Trophoblast cell (in vitro differentiated cells and primary cell): ENCODE data around the gene KPTN.

Experiments
- DNase-seq, 2 donors: peaks; one replicate each; pipeline ENCODE4 v3.0.0-alpha.2; 2016
- H2AFZ ChIP-seq: 2 replicates; pipeline ENCODE4 v1.6.1; 2013; ENCODE audit warnings: low read length, moderate library complexity, mild to moderate bottlenecking; ENCODE audit not compliant: insufficient read depth, poor library complexity
- H2AK5ac ChIP-seq: 2 replicates; pipeline ENCODE4 v1.6.1; 2013; ENCODE audit warnings: mild to moderate bottlenecking, low read length
- H2BK120ac ChIP-seq: 2 replicates; pipeline ENCODE4 v1.6.1; 2013; ENCODE audit warnings: low read length, mild to moderate bottlenecking, moderate library complexity; ENCODE audit not compliant: insufficient read depth, poor library complexity
- H2BK12ac ChIP-seq: 2 replicates; pipeline ENCODE4 v1.6.1; 2013; ENCODE audit warnings: mild to moderate bottlenecking, low read length, moderate library complexity
- H2BK5ac ChIP-seq: 2 replicates; pipeline ENCODE4 v1.6.1; 2013; ENCODE audit warnings: low read length, low read depth, moderate library complexity, mild to moderate bottlenecking; ENCODE audit not compliant: poor library complexity
- H3K14ac ChIP-seq: 2 replicates; pipeline ENCODE4 v1.6.1; 2013; ENCODE audit warnings: mild to moderate bottlenecking, low read length
- H3K18ac ChIP-seq: 2 replicates; pipeline ENCODE4 v1.6.1; 2013; ENCODE audit warnings: mild to moderate bottlenecking, low read length
- H3K23ac ChIP-seq: 2 replicates; pipeline ENCODE4 v1.6.1; 2013; ENCODE audit warnings: low read length
- H3K27ac ChIP-seq: 2 replicates; pipeline ENCODE4 v1.5.1; 2013; ENCODE audit warnings: low read depth, mild to moderate bottlenecking, inconsistent platforms, low read length, moderate library complexity
- H3K27me3 ChIP-seq: 2 replicates; pipeline ENCODE4 v1.6.1; 2013; ENCODE audit warnings: inconsistent platforms, mild to moderate bottlenecking, low read length, moderate library complexity; ENCODE audit not compliant: insufficient read depth
- H3K36me3 ChIP-seq, 2 experiments: 1 replicate in 1 of 2; 2 replicates in 1 of 2; pipeline ENCODE4 v1.6.1; 2013; ENCODE audit warnings: low read length in 2 of 2, mild to moderate bottlenecking in 2 of 2, moderate library complexity in 1 of 2; ENCODE audit not compliant: insufficient read depth in 2 of 2, control insufficient read depth in 1 of 2
- H3K4ac ChIP-seq: 2 replicates; pipeline ENCODE4 v1.6.1; 2013; ENCODE audit warnings: low read depth, mild to moderate bottlenecking, low read length, moderate library complexity
- H3K4me1 ChIP-seq, 2 experiments: 1 replicate in 1 of 2; 2 replicates in 1 of 2; pipeline ENCODE4 v1.6.1; 2013; ENCODE audit warnings: low read length in 2 of 2, mild to moderate bottlenecking in 2 of 2, moderate library complexity in 1 of 2; ENCODE audit not compliant: insufficient read depth in 2 of 2, control insufficient read depth in 1 of 2
- H3K4me2 ChIP-seq: 2 replicates; pipeline ENCODE4 v1.6.1; 2013; ENCODE audit warnings: inconsistent platforms, mild to moderate bottlenecking, low read length, moderate library complexity
- H3K4me3 ChIP-seq: 2 replicates; pipeline ENCODE4 v1.5.1; 2013; ENCODE audit warnings: mild to moderate bottlenecking, low read depth, low read length, inconsistent platforms
- H3K79me1 ChIP-seq: one replicate; pipeline ENCODE4 v1.6.1; 2013; ENCODE audit warnings: low read length
- H3K79me2 ChIP-seq: 2 replicates; pipeline ENCODE4 v1.6.1; 2013; ENCODE audit warnings: low read length, mild to moderate bottlenecking; ENCODE audit not compliant: control insufficient read depth, insufficient read depth, poor library complexity
- H3K9ac ChIP-seq: 2 replicates; pipeline ENCODE4 v1.6.1; 2013; ENCODE audit warnings: mild to moderate bottlenecking, low read length
- H3K9me3 ChIP-seq: 2 replicates; pipeline ENCODE4 v1.6.1; 2013; ENCODE audit warnings: low read depth, mild to moderate bottlenecking, control low read depth, inconsistent platforms, low read length; ENCODE audit not compliant: insufficient read depth
- H4K12ac ChIP-seq: 2 replicates; pipeline ENCODE4 v1.6.1; 2013; ENCODE audit warnings: low read depth, mild to moderate bottlenecking, low read length, moderate library complexity
- H4K8ac ChIP-seq: 2 replicates; pipeline ENCODE4 v1.6.1; 2013; ENCODE audit warnings: low read depth, mild to moderate bottlenecking, low read length, moderate library complexity
- H4K91ac ChIP-seq: one replicate; pipeline ENCODE4 v1.6.1; 2013; ENCODE audit warnings: low read depth, mild to moderate bottlenecking, low read length, moderate library complexity
- WGBS: extraction: QIAGEN DNeasy Blood & Tissue Kit; methylation state at CpG from one replicate; pipeline ENCODE4 v1.1.7; 2013; ENCODE audit warnings: missing lambda C conversion rate; ENCODE audit not compliant: insufficient read length, insufficient coverage; ENCODE audit errors: extremely low coverage; 5-methylcytosine and 5-hydroxymethylcytosine counted together

The KPTN gene

DNA sequence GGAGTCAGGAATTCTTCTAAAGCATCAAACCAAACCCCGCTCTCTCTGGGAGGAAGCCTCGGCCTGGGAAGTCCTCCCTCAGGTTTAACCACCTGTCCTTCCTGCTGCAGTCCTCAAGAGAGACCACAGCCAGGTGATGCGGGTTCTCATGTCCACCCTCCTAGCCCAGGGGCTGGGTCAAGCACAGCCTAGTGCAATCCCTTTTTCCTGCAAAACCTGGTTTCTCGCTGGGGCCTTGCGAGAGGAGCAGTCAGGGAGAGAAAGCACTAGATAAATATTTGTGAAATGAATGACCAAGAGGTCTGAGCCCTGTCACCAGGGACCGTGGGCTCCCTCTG, 14.7 kb downstream of the KPTN start:
- no peak overlapping the region for H3K9ac ChIP-seq
- no peak overlapping the region for H4K12ac ChIP-seq
- H2AK5ac ChIP-seq = no peak overlapping the region
- H3K79me1 ChIP-seq = no peaks in the 10 kb centered on the region
- no peak overlapping the region for H4K8ac ChIP-seq
- H3K23ac ChIP-seq = no peak overlapping the region
- H2AFZ ChIP-seq = no peak overlapping the region
- no peak overlapping the region for H3K4ac ChIP-seq
- no peaks in the 10 kb centered on the region for H3K36me3 ChIP-seq
- H3K4me1 ChIP-seq = peaks cover 0 to 5% of the 10 kb centered on the region in 2 experiments
- H3K27ac ChIP-seq = no peak overlapping the region
- H2BK5ac ChIP-seq = no peak overlapping the region
- peak in 1 of 2 donors; percentile 37 for DNase-seq
- H4K91ac ChIP-seq = no peak overlapping the region
- H3K27me3 ChIP-seq = peaks cover 7% of the 10 kb centered on the region
- no peak overlapping the region for H2BK120ac ChIP-seq
- peaks cover 1% of the 10 kb centered on the region for H3K9me3 ChIP-seq
- no CpG with 5 or more reads among the region's 6 CpGs for WGBS
- H3K14ac ChIP-seq = no peak overlapping the region
- H3K79me2 ChIP-seq = no peaks in the 10 kb centered on the region
- H2BK12ac ChIP-seq = no peak overlapping the region
- no peak overlapping the region for H3K4me2 ChIP-seq
- no peak overlapping the region for H3K18ac ChIP-seq
- H3K4me3 ChIP-seq = no peak overlapping the region

DNA sequence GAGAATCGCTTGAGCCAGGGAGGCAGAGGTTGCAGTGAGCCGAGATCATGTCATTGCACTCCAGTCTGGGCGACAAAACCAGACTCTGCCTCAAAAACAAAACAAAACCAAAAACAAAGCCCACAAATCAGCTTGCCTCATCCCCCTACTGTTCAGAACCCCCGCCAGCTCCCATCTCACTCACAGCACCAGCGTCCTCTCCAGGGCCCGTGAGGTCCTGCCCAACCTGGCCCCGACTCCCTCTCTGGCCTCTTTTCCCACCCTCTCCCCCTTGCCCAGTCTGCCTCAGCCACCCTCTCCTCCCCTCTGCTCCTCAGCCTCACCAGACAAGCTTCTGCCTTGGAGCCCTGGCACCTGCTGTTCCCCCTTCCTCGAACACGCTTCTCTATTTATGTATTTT, 16.1 kb downstream of the KPTN start:
- H4K8ac ChIP-seq = no peak overlapping the region
- no CpG with 5 or more reads among the region's 9 CpGs for whole genome bisulfite sequencing
- H3K18ac ChIP-seq = no peak overlapping the region
- no peak overlapping the region for H3K9ac ChIP-seq
- DNase-seq = no peak
- no peak overlapping the region for H2AFZ ChIP-seq
- peaks cover 0 to 5% of the 10 kb centered on the region in 2 experiments for H3K4me1 ChIP-seq
- no peak overlapping the region for H3K27ac ChIP-seq
- H3K9me3 ChIP-seq = peaks cover 1% of the 10 kb centered on the region
- H3K23ac ChIP-seq = no peak overlapping the region
- H3K79me1 ChIP-seq = no peaks in the 10 kb centered on the region
- no peak overlapping the region for H4K91ac ChIP-seq
- no peaks in the 10 kb centered on the region for H3K36me3 ChIP-seq
- H2AK5ac ChIP-seq = no peak overlapping the region
- H2BK120ac ChIP-seq = no peak overlapping the region
- H3K14ac ChIP-seq = no peak overlapping the region
- no peak overlapping the region for H2BK12ac ChIP-seq
- H3K27me3 ChIP-seq = peaks cover 7% of the 10 kb centered on the region
- H3K4ac ChIP-seq = no peak overlapping the region
- H3K79me2 ChIP-seq = no peaks in the 10 kb centered on the region
- no peak overlapping the region for H3K4me2 ChIP-seq
- H3K4me3 ChIP-seq = no peak overlapping the region
- no peak overlapping the region for H2BK5ac ChIP-seq
- H4K12ac ChIP-seq = no peak overlapping the region

DNA sequence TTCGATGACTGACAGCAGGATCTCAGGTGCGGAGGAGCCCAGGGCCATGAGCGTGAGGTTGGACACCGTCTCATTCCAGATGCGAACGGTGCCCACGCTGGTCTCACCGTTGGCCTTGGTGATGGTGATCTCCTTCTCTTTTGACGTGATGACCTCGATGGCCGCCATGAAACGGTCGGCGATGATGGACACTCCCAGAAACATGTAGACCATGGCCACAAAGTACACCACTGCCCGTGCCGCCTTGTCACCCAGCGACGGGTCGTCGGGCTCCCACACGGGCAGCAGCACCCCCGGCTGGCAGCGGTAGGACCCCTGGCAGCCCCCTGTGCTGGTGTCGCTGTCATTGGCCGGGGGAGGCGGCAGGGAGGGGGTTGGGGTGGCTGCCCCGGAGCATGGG, 18.1 kb downstream of the KPTN start:
- no peaks in the 10 kb centered on the region for H3K79me2 ChIP-seq
- H2AFZ ChIP-seq = no peak overlapping the region
- H2BK12ac ChIP-seq = no peak overlapping the region
- no peak overlapping the region for H3K4ac ChIP-seq
- no peak overlapping the region for H3K4me2 ChIP-seq
- H3K18ac ChIP-seq = no peak overlapping the region
- no peak overlapping the region for H4K91ac ChIP-seq
- DNase-seq = no peak
- no CpG with 5 or more reads among the region's 27 CpGs for WGBS
- no peak overlapping the region for H4K12ac ChIP-seq
- H3K14ac ChIP-seq = no peak overlapping the region
- no peak overlapping the region for H3K23ac ChIP-seq
- no peak overlapping the region for H3K9ac ChIP-seq
- H3K79me1 ChIP-seq = no peaks in the 10 kb centered on the region
- peaks cover 1% of the 10 kb centered on the region for H3K9me3 ChIP-seq
- H3K27ac ChIP-seq = no peak overlapping the region
- H3K4me1 ChIP-seq = no peaks in the 10 kb centered on the region
- peaks cover 7% of the 10 kb centered on the region for H3K27me3 ChIP-seq
- H4K8ac ChIP-seq = no peak overlapping the region
- H3K36me3 ChIP-seq = no peaks in the 10 kb centered on the region
- H2AK5ac ChIP-seq = no peak overlapping the region
- H2BK120ac ChIP-seq = no peak overlapping the region
- H3K4me3 ChIP-seq = no peak overlapping the region
- no peak overlapping the region for H2BK5ac ChIP-seq

DNA sequence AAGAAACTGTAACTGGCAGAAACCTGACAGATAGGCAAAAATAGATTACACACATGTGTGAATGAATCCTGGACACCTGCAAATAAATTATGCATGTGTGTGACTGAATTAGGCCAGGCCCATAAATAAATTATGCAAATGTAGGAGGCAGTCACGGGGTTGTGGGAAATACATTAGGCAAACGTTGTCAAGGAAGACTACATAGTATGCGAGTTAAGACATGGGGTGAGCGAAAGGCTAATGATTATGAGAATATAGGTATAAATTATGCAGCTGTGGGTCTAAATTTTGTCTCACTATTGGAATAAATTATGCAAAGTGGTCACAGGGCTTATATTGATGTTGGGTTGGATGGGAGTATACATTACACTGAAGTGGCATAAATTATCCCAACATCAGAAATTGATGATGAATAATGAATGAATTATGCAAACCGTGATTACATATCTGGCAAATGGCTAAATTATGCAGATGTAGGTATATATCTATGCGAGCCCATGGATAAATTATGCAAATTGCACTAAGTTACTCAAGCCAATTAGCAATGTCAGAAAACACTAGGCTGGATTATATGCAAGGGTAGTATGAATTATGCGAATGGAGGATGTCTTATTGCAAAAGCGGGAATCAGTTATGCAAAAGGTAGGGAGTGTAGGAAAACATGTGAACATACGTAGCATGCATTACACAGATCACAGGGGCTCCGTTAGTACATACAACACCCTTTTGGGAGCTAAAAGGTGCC, 19.2 kb downstream of the KPTN start:
- Histone ChIP-seq H3K79me1 (no peaks in the 10 kb centered on the region), H3K4ac (no peak overlapping the region), H2BK12ac (no peak overlapping the region), H3K36me3 (no peaks in the 10 kb centered on the region), H2BK120ac (no peak overlapping the region), H3K4me2 (no peak overlapping the region), H3K4me3 (no peak overlapping the region), H3K27me3 (peaks cover 1% of the 10 kb centered on the region), H3K23ac (no peak overlapping the region), H3K14ac (no peak overlapping the region), H3K9ac (no peak overlapping the region), H2BK5ac (no peak overlapping the region), H2AK5ac (no peak overlapping the region), H4K12ac (no peak overlapping the region), H2AFZ (no peak overlapping the region), H3K27ac (no peak overlapping the region), H3K4me1 (no peaks in the 10 kb centered on the region), H3K79me2 (no peaks in the 10 kb centered on the region), H3K18ac (no peak overlapping the region), H4K8ac (no peak overlapping the region), H4K91ac (no peak overlapping the region), H3K9me3 (peaks cover 1% of the 10 kb centered on the region)
- DNase-seq = no peak
- no CpG with 5 or more reads among the region's 10 CpGs for WGBS
